Activated CD4-positive, alpha-beta T cell treated with anti-CD3 and anti-CD28 coated beads, Interleukin-2, Interleukin-4, amounts not matched to agents 100 ng/mL and 50 ng/mL, durations not matched to agents 16 hours and 8 hours (primary cell): ENCODE data around the gene SEPHS2.

ENCODE experiments used
- DNase-seq: peaks from one replicate; pipeline ENCODE4 v3.0.0-alpha.2; 2020; ENCODE audit warnings: low spot score

SEPHS2 gene

DNA sequence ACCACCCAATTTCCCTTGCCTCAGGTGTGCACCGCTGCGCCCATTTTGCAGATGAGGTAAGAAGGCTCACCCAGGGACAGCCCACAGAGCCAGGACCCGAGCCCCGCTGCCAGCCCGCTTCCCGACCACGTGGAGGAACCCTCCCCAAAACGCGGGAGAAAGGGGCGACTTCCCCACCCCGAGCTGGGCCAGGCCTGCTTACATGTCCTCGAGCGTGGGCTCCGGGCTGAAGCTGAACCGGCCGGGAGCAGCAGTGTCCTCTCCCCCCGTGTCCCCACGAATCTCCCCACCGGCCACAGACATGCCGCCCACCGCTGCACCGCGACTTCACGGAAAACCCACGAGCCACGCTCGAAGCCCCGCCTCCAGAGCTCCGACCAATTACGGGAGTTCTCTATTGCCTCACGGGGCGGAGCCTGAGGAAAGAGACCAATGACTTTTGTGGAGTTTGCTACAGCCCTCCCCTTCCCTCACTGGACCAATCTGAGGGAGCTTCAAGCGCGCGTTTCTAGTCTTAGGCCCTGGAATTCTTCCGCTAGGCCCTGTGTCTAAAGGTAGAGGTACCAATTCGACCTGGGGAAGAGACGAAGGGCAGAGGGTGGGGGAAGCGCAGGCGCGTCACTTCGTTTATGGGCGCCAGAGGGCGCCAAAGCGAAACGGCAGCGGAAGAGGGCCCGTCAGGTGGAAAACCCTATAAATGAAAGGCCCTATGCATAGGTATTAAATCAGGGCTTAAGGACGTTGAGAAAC, 15.8 kb downstream of the SEPHS2 start, which contains the start of gene DCTPP1:
Gene DCTPP1, minus strand, starts transcription at position 353 of the 750 bp plus-strand sequence. Its CDS starts 50 bp downstream, at position 303.
- peak; percentile 99 for DNase-seq

DNA sequence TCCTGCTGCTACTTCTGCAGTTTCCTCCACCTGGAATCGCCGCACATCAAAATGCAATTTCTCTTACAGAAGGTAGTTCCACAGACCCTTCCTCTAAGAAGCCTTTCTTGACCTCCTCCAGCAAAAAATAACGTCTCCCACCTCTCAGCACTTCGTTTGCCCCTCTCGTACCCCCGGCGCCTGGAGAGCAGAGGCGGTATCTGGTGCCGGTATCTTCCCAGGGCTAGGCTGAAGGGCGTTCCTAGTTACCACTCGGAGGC, 16.3 kb downstream of the SEPHS2 start:
- no peak for DNase-seq

DNA sequence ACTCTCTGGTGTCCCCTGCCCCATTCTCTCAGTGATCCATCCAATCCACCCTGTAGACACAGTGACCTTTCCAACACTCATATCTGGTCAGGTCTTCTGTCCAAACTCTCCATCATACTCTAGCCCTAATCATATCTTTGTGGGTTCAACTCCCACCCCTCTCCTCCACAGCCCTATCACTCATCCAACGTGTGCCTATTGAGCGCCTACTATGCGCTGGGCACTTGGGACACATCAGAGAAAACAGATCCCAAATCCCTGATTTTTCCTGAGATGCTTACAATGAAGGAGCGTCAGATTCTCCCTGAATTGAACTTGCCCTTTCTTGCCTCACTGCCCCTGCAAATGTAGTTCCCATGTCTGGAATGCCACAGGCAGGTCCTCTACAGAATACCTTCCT, 17.6 kb downstream of the SEPHS2 start:
- DNase-seq: no peak

GRCh38 chr16:30421010-30421409, 24.7 kb downstream of the SEPHS2 start:
- no peak for DNase-seq

DNA sequence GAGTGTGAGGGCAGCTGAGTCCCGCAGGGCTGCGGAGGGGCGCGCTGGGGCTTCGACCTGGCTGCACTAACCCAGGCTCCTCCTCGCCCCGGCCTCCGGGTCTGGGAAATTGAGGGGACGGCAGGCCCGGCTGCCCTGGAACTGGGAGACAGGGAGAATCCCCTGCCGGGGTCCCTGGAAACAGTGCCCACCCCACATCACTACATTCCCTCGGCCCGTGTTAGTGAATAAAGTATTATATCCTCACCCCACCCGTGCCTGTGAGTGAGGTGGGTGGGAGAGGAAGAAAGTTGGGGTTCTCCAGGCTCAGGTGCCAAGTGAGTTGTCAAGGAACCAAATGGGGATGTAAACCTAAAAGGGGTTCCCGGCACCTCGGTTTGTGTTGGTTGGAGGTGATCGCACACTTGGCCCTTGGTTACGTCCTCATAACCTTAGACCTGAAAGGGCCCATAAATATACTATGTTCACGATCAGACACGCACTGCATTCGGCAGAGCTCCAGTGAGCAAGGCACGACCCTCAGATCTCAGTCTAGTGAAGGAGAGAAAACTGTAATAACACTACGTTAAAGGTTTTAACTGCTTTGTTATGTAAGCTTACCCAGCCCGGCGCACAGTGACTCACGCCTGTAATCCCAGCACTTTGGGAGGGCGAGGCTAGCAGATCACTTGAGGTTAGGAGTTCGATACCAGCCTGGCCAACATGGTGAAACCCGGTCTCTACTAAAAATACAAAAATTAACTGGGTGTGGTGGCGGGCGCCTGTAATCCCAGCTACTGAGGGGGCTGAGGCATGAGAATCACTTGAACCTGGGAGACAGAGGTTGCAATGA, 27.1 kb downstream of the SEPHS2 start:
- DNase-seq: no peak

DNA sequence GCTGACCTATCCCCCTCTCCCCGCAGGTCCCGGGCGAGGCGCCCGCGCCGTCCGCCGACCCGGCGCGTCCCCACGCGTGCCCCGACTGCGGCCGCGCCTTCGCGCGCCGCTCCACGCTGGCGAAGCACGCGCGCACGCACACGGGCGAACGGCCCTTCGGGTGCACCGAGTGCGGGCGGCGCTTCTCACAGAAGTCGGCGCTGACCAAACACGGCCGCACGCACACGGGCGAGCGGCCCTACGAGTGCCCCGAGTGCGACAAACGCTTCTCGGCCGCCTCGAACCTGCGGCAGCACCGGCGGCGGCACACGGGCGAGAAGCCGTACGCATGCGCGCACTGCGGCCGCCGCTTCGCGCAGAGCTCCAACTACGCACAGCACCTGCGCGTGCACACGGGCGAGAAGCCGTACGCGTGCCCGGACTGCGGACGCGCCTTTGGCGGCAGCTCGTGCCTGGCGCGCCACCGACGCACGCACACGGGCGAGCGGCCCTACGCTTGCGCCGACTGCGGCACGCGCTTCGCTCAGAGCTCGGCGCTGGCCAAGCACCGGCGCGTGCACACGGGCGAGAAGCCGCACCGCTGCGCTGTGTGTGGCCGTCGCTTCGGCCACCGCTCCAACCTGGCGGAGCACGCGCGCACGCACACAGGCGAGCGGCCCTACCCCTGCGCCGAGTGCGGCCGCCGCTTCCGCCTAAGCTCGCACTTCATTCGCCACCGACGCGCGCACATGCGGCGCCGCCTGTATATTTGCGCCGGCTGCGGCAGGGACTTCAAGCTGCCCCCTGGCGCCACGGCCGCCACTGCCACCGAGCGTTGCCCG, 27.9 kb downstream of the SEPHS2 start:
- peak; percentile 92 for DNase-seq

GRCh38 chr16:30416624-30417528, 28.8 kb downstream of the SEPHS2 start:
- no peak for DNase-seq

DNA sequence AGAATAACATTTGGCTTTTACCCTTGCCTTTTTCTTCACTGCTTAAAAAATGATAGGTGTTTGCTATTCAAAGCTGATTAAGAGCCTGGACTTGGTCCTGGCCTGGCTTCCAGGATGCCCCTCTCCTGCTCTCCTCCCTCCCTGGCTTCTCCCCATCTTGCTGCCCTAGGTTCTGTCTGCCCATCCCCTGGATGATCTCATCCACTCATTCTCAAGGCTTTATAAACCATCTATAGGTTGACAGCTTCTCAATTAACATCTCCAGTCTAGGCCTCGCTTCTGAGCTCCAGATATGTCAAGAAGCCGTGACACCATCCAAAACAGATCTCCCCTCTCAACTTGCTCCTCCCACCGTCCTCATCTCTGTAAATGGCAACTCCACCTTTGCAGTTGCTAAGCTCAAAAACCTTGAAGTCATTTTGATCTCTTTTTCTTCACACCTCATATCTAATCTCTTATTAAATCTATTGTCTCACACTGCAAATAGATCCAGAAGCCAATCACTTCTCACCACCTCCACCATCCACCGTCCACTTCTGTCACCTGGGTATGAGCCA, 29.5 kb downstream of the SEPHS2 start:
- DNase-seq: no peak

GRCh38 chr16:30414159-30414558, 31.5 kb downstream of the SEPHS2 start:
- no peak for DNase-seq

DNA sequence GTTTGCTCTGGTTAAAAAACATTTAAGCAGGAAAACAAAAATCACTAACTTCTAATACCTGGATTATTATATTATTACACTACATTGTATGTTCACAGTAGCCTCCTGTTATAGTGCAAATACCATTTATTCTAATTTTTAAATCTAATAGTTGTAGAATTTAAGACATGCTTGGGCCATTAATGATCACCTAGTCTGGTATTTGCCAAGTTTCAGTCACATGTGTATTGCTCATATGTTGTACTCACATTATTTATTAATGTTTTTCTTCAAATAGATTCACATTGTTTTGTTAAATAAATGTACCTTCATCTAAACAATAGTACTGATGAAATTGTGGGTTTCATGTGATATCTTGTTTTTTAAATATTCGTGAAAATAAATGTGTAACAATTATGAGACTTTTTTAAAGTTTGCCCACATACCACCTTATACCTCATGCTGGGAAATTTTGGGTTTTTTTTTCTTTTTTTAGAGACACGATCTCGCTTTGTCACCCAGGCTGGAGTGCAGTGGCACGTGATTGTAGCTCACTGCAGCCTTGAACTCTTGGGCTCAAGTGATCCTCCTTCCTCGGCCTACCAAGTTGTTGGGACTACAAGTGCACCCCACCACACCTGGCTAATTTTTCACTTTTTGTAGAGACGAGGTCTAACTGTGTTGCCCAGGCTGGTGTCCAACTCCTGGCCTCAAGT, 32.4 kb downstream of the SEPHS2 start:
- DNase-seq: no peak

- DNase-seq: peak; percentile 94
These were observed 36.3 kb downstream of the SEPHS2 start for GRCh38 chr16:30409125-30410060.

DNA sequence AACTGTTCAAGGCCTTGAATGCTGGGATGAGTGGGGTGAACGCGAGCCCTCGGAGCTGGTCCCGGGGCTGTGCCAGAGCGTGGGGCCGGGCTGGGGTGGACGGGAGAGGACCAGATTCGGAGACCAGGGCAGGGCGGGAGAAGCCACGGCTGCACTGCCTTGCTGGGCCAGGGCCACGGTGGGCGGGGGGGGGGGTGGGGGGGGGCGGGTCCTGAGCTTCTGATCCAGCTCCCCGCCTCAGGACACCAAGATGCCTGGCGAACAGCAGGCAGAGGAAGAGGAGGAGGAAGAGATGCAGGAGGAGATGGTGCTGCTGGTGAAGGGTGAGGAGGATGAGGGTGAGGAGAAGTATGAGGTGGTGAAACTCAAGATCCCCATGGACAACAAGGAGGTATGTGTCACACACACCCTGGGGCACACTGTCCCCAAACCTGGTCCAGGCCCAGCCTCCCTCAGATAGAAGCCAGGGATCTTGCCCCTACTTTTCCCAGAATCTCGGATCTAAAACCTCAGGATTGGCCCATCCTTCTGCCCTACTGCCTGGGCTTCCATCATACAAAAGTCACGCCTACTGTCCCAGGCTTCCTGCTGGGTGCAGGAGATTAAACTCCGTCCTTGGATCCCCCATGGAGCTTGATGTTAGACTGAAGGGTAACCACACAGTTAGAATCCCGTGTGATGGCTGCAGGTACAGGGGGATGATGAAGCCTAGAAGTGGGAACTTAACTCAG, 37.7 kb downstream of the SEPHS2 start:
- no peak for DNase-seq

GRCh38 chr16:30407102-30407803, 38.4 kb downstream of the SEPHS2 start, which contains the start of gene ZNF771:
Gene ZNF771 (plus strand): TSS chr16:30407606. CDS start chr16:30408054, 448 bp downstream.
- peak; percentile 95 for DNase-seq

GRCh38 chr16:30406795-30407101, 38.9 kb downstream of the SEPHS2 start:
- no peak for DNase-seq

GRCh38 chr16:30401768-30402425, 43.8 kb downstream of the SEPHS2 start:
- no peak for DNase-seq

- no peak for DNase-seq
These were observed 46.1 kb downstream of the SEPHS2 start for GRCh38 chr16:30399435-30400186.
